Measurements from ENCODE around the gene MYH14. TPM values are rescaled to one million over a fixed set of nuclear protein-coding genes. Genes with fewer than 3 reads are reported as not detected.

The MYH14 gene
- total and polyA plus RNA-seq, 2 of the 4 experiments (the other 2 are of a cell fraction): not detected

GRCh38 chr19:50323782-50324133 lies 120.3 kb downstream of the MYH14 start:
- Histone ChIP-seq H2BK20ac (ENCODE audit: low read depth, low read length) (no peak overlapping the region), H2AK5ac (ENCODE audit: low read depth, low read length) (no peak overlapping the region), H4K20me1 (ENCODE audit: insufficient read depth, low read length) (no peaks in the 10 kb centered on the region), H2AK9ac (replicated peaks; ENCODE audit: low read depth, low read length, poor library complexity) (no peak overlapping the region), H2BK120ac (ENCODE audit: low read depth, low read length) (no peak overlapping the region), H3K4me2 (ENCODE audit: low read depth, low read length) (no peak overlapping the region), H2AFZ (replicated peaks; ENCODE audit: low read length, poor library complexity) (no peak overlapping the region), H4K5ac (ENCODE audit: low read depth, low read length) (no peak overlapping the region), H3K23ac (ENCODE audit: low read depth, low read length) (no peak overlapping the region), H4K8ac (ENCODE audit: low read depth in 2 of 2, low read length in 2 of 2) (no peak overlapping the region), H3K27me3 (ENCODE audit: control insufficient read depth, insufficient read depth, low read length) (peaks cover 16% of the 10 kb centered on the region), H3K4me1 (ENCODE audit: control insufficient read depth, insufficient read depth, low read length) (no peaks in the 10 kb centered on the region), H3K14ac (replicated peaks; ENCODE audit: low read depth, low read length) (no peak overlapping the region), H3K56ac (ENCODE audit: extremely low read depth, insufficient read depth, low read length) (no peak overlapping the region), H3K18ac (ENCODE audit: low read depth, low read length) (no peak overlapping the region), H3K9me3 (ENCODE audit: control insufficient read depth, insufficient read depth, low read length) (peaks cover 2% of the 10 kb centered on the region; the same call in 1 of the 2 replicates), H3K79me1 (ENCODE audit: low read depth in 1 of 2, low read length in 2 of 2) (no peaks in the 10 kb centered on the region), H4K91ac (ENCODE audit: insufficient read depth, low read depth, low read length) (no peak overlapping the region), H3K9me1 (ENCODE audit: insufficient read depth, low read length) (no peaks in the 10 kb centered on the region), H2BK5ac (ENCODE audit: low read depth, low read length, poor library complexity, severe bottlenecking) (no peak overlapping the region), H3K4ac (ENCODE audit: low read depth, low read length) (no peak overlapping the region), H3K27ac (ENCODE audit: insufficient read depth, low read length) (no peak overlapping the region), H3K4me3 (ENCODE audit: insufficient read depth, low read depth, low read length) (no peak overlapping the region), H3K9ac (ENCODE audit: low read depth, low read length) (no peak overlapping the region), H3K36me3 (ENCODE audit: control insufficient read depth, insufficient read depth, low read length) (no peaks in the 10 kb centered on the region), H2BK15ac (ENCODE audit: low read depth, low read length) (no peak overlapping the region)
- 86% methylated on average over 6 of the region's 12 CpGs; no CpG with 5 or more reads in 1 of the 2 experiments for WGBS, 2 experiments (ENCODE audit: extremely low coverage in 2 of 2, insufficient read length in 1 of 2)
- ATAC-seq (ENCODE audit: low read depth) (no peak), DNase-seq (no peak)
- CTCF ChIA-PET: no interaction called here
- dilution Hi-C loops (cut with HindIII; ENCODE audit: low sequenced_read_pairs, unreplicated experiment) (no loop called here), intact Hi-C loops (cut with micrococcal nuclease) (no loop called here), in situ Hi-C loops (cut with MboI; ENCODE audit: low sequenced_read_pairs) (no loop called here)
- no peak for TF ChIP-seq RAD21 (IDR thresholded peaks at IDR 0.05; ENCODE audit: low read length)
- TF ChIP-seq BHLHE40 (IDR thresholded peaks at IDR 0.05; ENCODE audit: low read depth, low read length): no peak
- TF ChIP-seq USF2 (IDR thresholded peaks at IDR 0.05; ENCODE audit: low read depth, low read length): no peak
- no peak for TF ChIP-seq SMC3 (IDR thresholded peaks at IDR 0.05; ENCODE audit: low read depth, low read length)
- TF ChIP-seq RFX5 (IDR thresholded peaks at IDR 0.05; ENCODE audit: low read depth, low read length): no peak
- TF ChIP-seq ELK1 (IDR thresholded peaks at IDR 0.05; ENCODE audit: borderline replicate concordance, low read depth, low read length): no peak
- TF ChIP-seq CTCF (conservative IDR thresholded peaks at IDR 0.05; ENCODE audit: low read depth, low read length): no peak
- no peak for TF ChIP-seq MAZ (IDR thresholded peaks at IDR 0.05; ENCODE audit: borderline replicate concordance, low read depth, low read length)
- no peak for TF ChIP-seq CEBPB (IDR thresholded peaks at IDR 0.05; ENCODE audit: low read depth, low read length)
- TF ChIP-seq RCOR1 (IDR thresholded peaks at IDR 0.05; ENCODE audit: insufficient replicate concordance, low read length): no peak
- no peak for TF ChIP-seq CHD1 (IDR thresholded peaks at IDR 0.05; ENCODE audit: low read depth, low read length)
- no peak for TF ChIP-seq MXI1 (IDR thresholded peaks at IDR 0.05; ENCODE audit: borderline replicate concordance, low read depth, low read length)
- BruUV-seq (replicated peaks): no TSS peak
- POLR2A ChIA-PET (ENCODE audit: unreplicated experiment): no interaction called here

Measured in IMR-90 (cell line).